Liver (tissue), 9 donors: ENCODE data around the gene XK. TPM values are rescaled to one million over a fixed set of nuclear protein-coding genes. Genes with fewer than 3 reads are reported as not detected.

Source experiments
- DNase-seq: peaks from one replicate; pipeline ENCODE4 v3.0.0-alpha.2; 2017; ENCODE audit warnings: low spot score
- H3K27ac ChIP-seq, 2 donors: one replicate each; pipeline ENCODE4 v1.7.0; 2013; ENCODE audit warnings: inconsistent platforms in 2 of 2, low read length in 2 of 2, control low read depth in 1 of 2, low read depth in 1 of 2, mild to moderate bottlenecking in 1 of 2
- H3K27me3 ChIP-seq, 4 donors: one replicate each; pipeline versions ENCODE4 v1.6.1 to v1.7.0; 2013; ENCODE audit warnings: low read length in 3 of 4, inconsistent platforms in 1 of 4, mild to moderate bottlenecking in 1 of 4, moderate library complexity in 1 of 4; ENCODE audit not compliant: control insufficient read depth in 4 of 4, insufficient read depth in 4 of 4
- H3K36me3 ChIP-seq, 4 donors: one replicate each; pipeline versions ENCODE4 v1.6.1 to v1.7.0; 2013; ENCODE audit warnings: low read length in 3 of 4, mild to moderate bottlenecking in 3 of 4, low read depth in 1 of 4, moderate library complexity in 1 of 4; ENCODE audit not compliant: control insufficient read depth in 4 of 4, insufficient read depth in 3 of 4
- H3K4me1 ChIP-seq, 4 donors: one replicate each; pipeline versions ENCODE4 v1.6.1 to v1.7.0; 2013; ENCODE audit warnings: low read length in 3 of 4, mild to moderate bottlenecking in 3 of 4, moderate library complexity in 1 of 4; ENCODE audit not compliant: control insufficient read depth in 4 of 4, insufficient read depth in 4 of 4
- H3K4me3 ChIP-seq, 3 donors: one replicate each; pipeline versions ENCODE4 v1.6.1 to v1.7.0; 2013; ENCODE audit warnings: low read length in 3 of 3, control low read depth in 1 of 3, low read depth in 1 of 3, mild to moderate bottlenecking in 1 of 3
- H3K9ac ChIP-seq, 2 donors: one replicate each; pipeline ENCODE4 v1.7.0; 2013; ENCODE audit warnings: low read length in 2 of 2, mild to moderate bottlenecking in 2 of 2, moderate library complexity in 2 of 2, control low read depth in 1 of 2, low read depth in 1 of 2
- H3K9me3 ChIP-seq, 4 donors: one replicate each; pipeline versions ENCODE4 v1.6.1 to v1.7.0; 2013; ENCODE audit warnings: low read length in 3 of 4; ENCODE audit not compliant: control insufficient read depth in 4 of 4
- EGR1 ChIP-seq, 2 donors: IDR thresholded peaks; 2 replicates each; pipeline ENCODE4 v1.6.1; 2016 to 2018; ENCODE audit warnings: antibody characterized with exemption in 2 of 2, low read depth in 2 of 2
- FOXA1 ChIP-seq: IDR thresholded peaks from 2 replicates; pipeline ENCODE4 v1.6.1; 2016; ENCODE audit warnings: antibody characterized with exemption
- FOXA2 ChIP-seq: IDR thresholded peaks from 2 replicates; pipeline ENCODE4 v1.6.1; 2016; ENCODE audit warnings: antibody characterized with exemption
- HNF4A ChIP-seq, 2 donors: conservative IDR thresholded peaks; 2 replicates each; pipeline ENCODE4 v1.6.1; 2016; ENCODE audit warnings: antibody characterized with exemption in 2 of 2, mild to moderate bottlenecking in 2 of 2
- HNF4G ChIP-seq: IDR thresholded peaks from 2 replicates; pipeline ENCODE4 v1.6.1; 2016; ENCODE audit warnings: antibody characterized with exemption
- JUND ChIP-seq, 2 donors: IDR thresholded peaks; 2 replicates each; pipeline ENCODE4 v1.6.1; 2016; ENCODE audit warnings: antibody characterized with exemption in 2 of 2
- NR2F2 ChIP-seq: IDR thresholded peaks from 2 replicates; pipeline ENCODE4 v1.6.1; 2016; ENCODE audit warnings: antibody characterized with exemption
- RXRA ChIP-seq, 2 donors: IDR thresholded peaks; 2 replicates each; pipeline ENCODE4 v1.6.1; 2017 to 2018; ENCODE audit warnings: antibody characterized with exemption in 2 of 2, mild to moderate bottlenecking in 1 of 2
- SP1 ChIP-seq: IDR thresholded peaks from 2 replicates; pipeline ENCODE4 v1.6.1; 2018; ENCODE audit warnings: antibody characterized with exemption, mild to moderate bottlenecking
- TAF1 ChIP-seq: conservative IDR thresholded peaks from 2 replicates; pipeline ENCODE4 v1.6.1; 2016; ENCODE audit warnings: antibody characterized with exemption, mild to moderate bottlenecking
- YY1 ChIP-seq: IDR thresholded peaks from 2 replicates; pipeline ENCODE4 v1.6.1; 2016; ENCODE audit warnings: antibody characterized with exemption, mild to moderate bottlenecking
- WGBS: extraction: QIAGEN DNeasy Blood & Tissue Kit; methylation state at CpG from one replicate; pipeline ENCODE4 v1.1.7; 2013; 5-methylcytosine and 5-hydroxymethylcytosine counted together
- polyA plus RNA-seq, 2 donors: library from polyadenylated mRNA; stranded (reverse) in 1 of 2; unstranded in 1 of 2; fragments of 200-250 nt in 1 of 2; fragments of >200 nt in 1 of 2; fragmentation: Nextera tagmentation in 1 of 2; extraction: Ambion mirVana in 1 of 2; gene quantifications; one replicate each; pipeline versions ENCODE4 v1.2.1 to v1.2.3, GENCODE V29; 2013 to 2015
- total RNA-seq, 2 donors: library from RNA; depleted of rRNA; stranded (reverse); fragments of >200 nt; gene quantifications; one replicate each; pipeline ENCODE4 v1.2.3, GENCODE V29; 2014
- TF ChIP-seq, protein P1 (sequence below): IDR thresholded peaks from 2 replicates; pipeline ENCODE4 v1.6.1; 2016; ENCODE audit warnings: antibody characterized with exemption
- TF ChIP-seq, protein P2 (sequence below): fragments of 150-350 bp; IDR thresholded peaks from 2 replicates; pipeline ENCODE4 v1.5.1; 2017; ENCODE audit warnings: improper control_type of control experiment, low read depth, low read length; ENCODE audit not compliant: missing input control
- TF ChIP-seq, protein P3 (sequence below): IDR thresholded peaks from 2 replicates; pipeline ENCODE4 v1.6.1; 2016; ENCODE audit warnings: antibody characterized with exemption
- TF ChIP-seq, protein P4 (sequence below): IDR thresholded peaks from 2 replicates; pipeline ENCODE4 v1.6.1; 2016; ENCODE audit warnings: antibody characterized with exemption
- TF ChIP-seq, protein P5 (sequence below): IDR thresholded peaks from 2 replicates; pipeline ENCODE4 v1.6.1; 2016; ENCODE audit warnings: antibody characterized with exemption, mild to moderate bottlenecking
- donor health status: healthy.
- donor health status: healthy.
- donor health status: healthy.
- donor health status: healthy.
- donor health status: healthy.

The XK gene
- total and polyA plus RNA-seq, 4 donors: 0.83 to 68.4 (median 2.0) TPM

DNA sequence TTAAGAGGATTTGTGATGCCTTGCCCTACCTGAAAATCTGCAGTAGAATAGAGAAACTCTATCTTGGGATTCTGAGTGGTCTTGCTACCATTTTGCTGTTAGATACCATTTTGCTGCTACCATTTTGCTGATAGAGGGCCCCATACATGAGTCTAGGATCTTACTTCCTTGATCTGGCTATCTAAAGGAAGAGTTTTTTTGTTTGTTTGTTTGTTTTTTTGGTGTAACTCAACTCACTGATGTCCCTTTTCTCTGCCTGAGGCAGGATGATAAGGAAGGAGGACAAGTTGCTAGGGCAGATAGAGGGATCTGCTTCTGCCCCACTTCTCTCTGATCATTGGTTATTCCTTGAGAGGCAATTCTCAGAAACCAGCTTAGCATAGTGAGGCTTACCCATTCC lies 31.0 kb downstream of the XK start:
- TF ChIP-seq, protein P1, sequence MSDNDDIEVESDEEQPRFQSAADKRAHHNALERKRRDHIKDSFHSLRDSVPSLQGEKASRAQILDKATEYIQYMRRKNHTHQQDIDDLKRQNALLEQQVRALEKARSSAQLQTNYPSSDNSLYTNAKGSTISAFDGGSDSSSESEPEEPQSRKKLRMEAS: no peak
- TF ChIP-seq, protein P2, sequence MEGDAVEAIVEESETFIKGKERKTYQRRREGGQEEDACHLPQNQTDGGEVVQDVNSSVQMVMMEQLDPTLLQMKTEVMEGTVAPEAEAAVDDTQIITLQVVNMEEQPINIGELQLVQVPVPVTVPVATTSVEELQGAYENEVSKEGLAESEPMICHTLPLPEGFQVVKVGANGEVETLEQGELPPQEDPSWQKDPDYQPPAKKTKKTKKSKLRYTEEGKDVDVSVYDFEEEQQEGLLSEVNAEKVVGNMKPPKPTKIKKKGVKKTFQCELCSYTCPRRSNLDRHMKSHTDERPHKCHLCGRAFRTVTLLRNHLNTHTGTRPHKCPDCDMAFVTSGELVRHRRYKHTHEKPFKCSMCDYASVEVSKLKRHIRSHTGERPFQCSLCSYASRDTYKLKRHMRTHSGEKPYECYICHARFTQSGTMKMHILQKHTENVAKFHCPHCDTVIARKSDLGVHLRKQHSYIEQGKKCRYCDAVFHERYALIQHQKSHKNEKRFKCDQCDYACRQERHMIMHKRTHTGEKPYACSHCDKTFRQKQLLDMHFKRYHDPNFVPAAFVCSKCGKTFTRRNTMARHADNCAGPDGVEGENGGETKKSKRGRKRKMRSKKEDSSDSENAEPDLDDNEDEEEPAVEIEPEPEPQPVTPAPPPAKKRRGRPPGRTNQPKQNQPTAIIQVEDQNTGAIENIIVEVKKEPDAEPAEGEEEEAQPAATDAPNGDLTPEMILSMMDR: no peak
- no peak for TF ChIP-seq SP1
- TF ChIP-seq, protein P3, sequence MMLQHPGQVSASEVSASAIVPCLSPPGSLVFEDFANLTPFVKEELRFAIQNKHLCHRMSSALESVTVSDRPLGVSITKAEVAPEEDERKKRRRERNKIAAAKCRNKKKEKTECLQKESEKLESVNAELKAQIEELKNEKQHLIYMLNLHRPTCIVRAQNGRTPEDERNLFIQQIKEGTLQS: no peak
- TF ChIP-seq TAF1: no peak
- TF ChIP-seq HNF4A (conservative IDR thresholded peaks at IDR 0.05): no peak
- TF ChIP-seq EGR1 (IDR thresholded peaks at IDR 0.05; ENCODE audit: low read depth in 2 of 2): no peak
- TF ChIP-seq, protein P4, sequence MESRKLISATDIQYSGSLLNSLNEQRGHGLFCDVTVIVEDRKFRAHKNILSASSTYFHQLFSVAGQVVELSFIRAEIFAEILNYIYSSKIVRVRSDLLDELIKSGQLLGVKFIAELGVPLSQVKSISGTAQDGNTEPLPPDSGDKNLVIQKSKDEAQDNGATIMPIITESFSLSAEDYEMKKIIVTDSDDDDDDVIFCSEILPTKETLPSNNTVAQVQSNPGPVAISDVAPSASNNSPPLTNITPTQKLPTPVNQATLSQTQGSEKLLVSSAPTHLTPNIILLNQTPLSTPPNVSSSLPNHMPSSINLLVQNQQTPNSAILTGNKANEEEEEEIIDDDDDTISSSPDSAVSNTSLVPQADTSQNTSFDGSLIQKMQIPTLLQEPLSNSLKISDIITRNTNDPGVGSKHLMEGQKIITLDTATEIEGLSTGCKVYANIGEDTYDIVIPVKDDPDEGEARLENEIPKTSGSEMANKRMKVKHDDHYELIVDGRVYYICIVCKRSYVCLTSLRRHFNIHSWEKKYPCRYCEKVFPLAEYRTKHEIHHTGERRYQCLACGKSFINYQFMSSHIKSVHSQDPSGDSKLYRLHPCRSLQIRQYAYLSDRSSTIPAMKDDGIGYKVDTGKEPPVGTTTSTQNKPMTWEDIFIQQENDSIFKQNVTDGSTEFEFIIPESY: no peak
- no peak for TF ChIP-seq FOXA1
- no peak for TF ChIP-seq YY1
- TF ChIP-seq, protein P5, sequence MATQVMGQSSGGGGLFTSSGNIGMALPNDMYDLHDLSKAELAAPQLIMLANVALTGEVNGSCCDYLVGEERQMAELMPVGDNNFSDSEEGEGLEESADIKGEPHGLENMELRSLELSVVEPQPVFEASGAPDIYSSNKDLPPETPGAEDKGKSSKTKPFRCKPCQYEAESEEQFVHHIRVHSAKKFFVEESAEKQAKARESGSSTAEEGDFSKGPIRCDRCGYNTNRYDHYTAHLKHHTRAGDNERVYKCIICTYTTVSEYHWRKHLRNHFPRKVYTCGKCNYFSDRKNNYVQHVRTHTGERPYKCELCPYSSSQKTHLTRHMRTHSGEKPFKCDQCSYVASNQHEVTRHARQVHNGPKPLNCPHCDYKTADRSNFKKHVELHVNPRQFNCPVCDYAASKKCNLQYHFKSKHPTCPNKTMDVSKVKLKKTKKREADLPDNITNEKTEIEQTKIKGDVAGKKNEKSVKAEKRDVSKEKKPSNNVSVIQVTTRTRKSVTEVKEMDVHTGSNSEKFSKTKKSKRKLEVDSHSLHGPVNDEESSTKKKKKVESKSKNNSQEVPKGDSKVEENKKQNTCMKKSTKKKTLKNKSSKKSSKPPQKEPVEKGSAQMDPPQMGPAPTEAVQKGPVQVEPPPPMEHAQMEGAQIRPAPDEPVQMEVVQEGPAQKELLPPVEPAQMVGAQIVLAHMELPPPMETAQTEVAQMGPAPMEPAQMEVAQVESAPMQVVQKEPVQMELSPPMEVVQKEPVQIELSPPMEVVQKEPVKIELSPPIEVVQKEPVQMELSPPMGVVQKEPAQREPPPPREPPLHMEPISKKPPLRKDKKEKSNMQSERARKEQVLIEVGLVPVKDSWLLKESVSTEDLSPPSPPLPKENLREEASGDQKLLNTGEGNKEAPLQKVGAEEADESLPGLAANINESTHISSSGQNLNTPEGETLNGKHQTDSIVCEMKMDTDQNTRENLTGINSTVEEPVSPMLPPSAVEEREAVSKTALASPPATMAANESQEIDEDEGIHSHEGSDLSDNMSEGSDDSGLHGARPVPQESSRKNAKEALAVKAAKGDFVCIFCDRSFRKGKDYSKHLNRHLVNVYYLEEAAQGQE: no peak
- no peak for TF ChIP-seq RXRA (IDR thresholded peaks at IDR 0.05)
- no peak for TF ChIP-seq HNF4G
- TF ChIP-seq JUND (IDR thresholded peaks at IDR 0.05): no peak
- TF ChIP-seq FOXA2: no peak
- no peak for TF ChIP-seq NR2F2
- peaks cover 0 to 3% (median under 1%) of the 10 kb centered on the region in 4 donors for H3K9me3 ChIP-seq
- no peak overlapping the region for H3K4me3 ChIP-seq
- H3K4me1 ChIP-seq: peaks cover 0 to 7% (median 3%) of the 10 kb centered on the region in 4 donors
- H3K9ac ChIP-seq: no peak overlapping the region
- peaks cover 0 to 2% (median 0%) of the 10 kb centered on the region in 4 donors for H3K36me3 ChIP-seq
- H3K27me3 ChIP-seq: peaks cover 0 to 3% (median 0%) of the 10 kb centered on the region in 4 donors
- no peak overlapping the region for H3K27ac ChIP-seq
- DNase-seq: no peak

DNA sequence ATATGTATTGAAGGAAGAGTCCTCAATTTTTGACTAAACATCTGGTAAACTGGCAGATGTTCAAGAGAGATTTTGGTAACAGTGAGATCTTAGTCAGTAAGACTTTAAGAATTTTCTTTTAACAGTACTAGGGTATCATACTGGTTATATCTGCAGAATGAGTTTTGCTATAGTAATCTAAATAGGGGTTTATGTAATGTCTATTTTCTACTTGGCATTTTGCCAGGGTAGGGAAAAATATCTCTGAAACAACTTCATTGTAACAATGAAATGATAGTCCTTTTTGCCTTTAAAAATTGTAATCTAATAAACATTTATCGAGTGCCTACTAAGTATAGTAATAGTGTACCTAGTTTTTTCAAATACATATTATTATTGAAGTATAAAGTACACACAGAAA lies 32.1 kb downstream of the XK start:
- peaks cover 0 to 2% (median 0%) of the 10 kb centered on the region in 4 donors for H3K36me3 ChIP-seq
- H3K9me3 ChIP-seq: peaks cover 0 to 3% (median under 1%) of the 10 kb centered on the region in 4 donors
- TF ChIP-seq, protein P3: no peak
- TF ChIP-seq TAF1: no peak
- TF ChIP-seq NR2F2: no peak
- H3K4me1 ChIP-seq: peaks cover 0 to under 1% (median 0%) of the 10 kb centered on the region in 4 donors
- no peak overlapping the region for H3K4me3 ChIP-seq
- H3K27me3 ChIP-seq: peaks cover 0 to 3% (median 0%) of the 10 kb centered on the region in 4 donors
- 82% methylated on average over 1 of the region's 1 CpG for WGBS
- DNase-seq: no peak
- no peak overlapping the region for H3K9ac ChIP-seq
- no peak overlapping the region for H3K27ac ChIP-seq
